Measurements from ENCODE around the gene NUDT13.
"Not testable (repeated sequence)": the region's sequence is repeated elsewhere in the genome, so short reads cannot be mapped to it uniquely, and the experiment has no call there.

NUDT13 gene

GRCh38 chr10:73096449-73097304 is 13.6 kb upstream of the NUDT13 start, which contains the start of gene P4HA1:
Gene P4HA1, minus strand, starts transcription at chr10:73096866. Its CDS starts 21,983 bp downstream, at chr10:73074883.
- peak; percentile 96 to 100 (median 99) for DNase-seq
- intact Hi-C loops (cut with DNase I): loop anchor here (5.0 kb wide), 2 partner anchors 71 to 156 kb away; partner anchors contain the start of genes ECD, FAM149B1 and MRPS16

DNA sequence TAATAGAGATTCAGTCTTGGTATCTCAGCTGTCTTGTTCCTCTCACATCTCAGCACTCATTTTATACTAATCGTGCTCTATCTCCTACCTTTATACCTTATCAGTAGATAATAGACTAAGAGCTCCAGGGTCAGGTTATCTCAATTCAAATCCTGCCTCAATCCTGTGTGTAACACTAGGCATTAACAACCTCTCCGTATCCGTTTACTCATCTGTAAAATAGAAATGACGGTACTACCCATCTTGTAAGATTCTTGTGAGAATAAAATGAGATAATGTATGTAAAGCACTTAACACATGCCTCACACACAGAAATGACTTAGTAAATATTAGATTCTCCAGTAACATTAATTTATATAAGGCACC is 13.0 kb upstream of the NUDT13 start:
- intact Hi-C loops (cut with DNase I): loop anchor here (5.0 kb wide), 2 partner anchors 70 to 155 kb away; partner anchors contain the start of genes ECD, FAM149B1 and MRPS16
- no peak for DNase-seq

- no peak for DNase-seq
- intact Hi-C loops (cut with DNase I): loop anchor here (5.0 kb wide), 2 partner anchors 68 to 153 kb away; partner anchors contain the start of genes ECD, FAM149B1 and MRPS16
These were observed 11.1 kb upstream of the NUDT13 start for GRCh38 chr10:73099141-73099540.

DNA sequence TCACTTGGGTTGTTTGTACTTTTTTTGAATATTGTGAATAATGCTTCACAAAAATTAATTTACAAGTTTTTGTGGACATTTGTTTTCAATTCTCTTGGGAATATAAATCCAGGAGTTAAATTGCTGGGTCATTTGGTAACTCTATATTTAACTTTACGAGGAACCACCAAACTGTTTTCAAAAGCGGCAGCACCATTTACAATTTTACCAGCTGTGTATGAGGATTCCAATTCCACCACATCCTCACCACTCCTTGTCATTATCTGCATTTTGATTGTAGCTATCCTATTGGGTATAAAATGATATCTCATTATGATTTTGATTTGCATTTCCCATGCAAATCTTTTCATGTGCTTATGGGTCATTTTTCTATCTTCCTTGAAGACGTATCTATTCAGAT is 4.0 kb upstream of the NUDT13 start:
- DNase-seq: no peak
- intact Hi-C loops (cut with DNase I): no loop called here

GRCh38 chr10:73109248-73109652 is 1.0 kb upstream of the NUDT13 start:
- DNase-seq; intact Hi-C loops (cut with DNase I): not testable (repeated sequence)

GRCh38 chr10:73112032-73112431 is 1.8 kb downstream of the NUDT13 start:
- DNase-seq; intact Hi-C loops (cut with DNase I): not testable (repeated sequence)

- DNase-seq: no peak
- intact Hi-C loops (cut with DNase I): no loop called here
These were observed 3.3 kb downstream of the NUDT13 start for GRCh38 chr10:73113551-73113950.

DNA sequence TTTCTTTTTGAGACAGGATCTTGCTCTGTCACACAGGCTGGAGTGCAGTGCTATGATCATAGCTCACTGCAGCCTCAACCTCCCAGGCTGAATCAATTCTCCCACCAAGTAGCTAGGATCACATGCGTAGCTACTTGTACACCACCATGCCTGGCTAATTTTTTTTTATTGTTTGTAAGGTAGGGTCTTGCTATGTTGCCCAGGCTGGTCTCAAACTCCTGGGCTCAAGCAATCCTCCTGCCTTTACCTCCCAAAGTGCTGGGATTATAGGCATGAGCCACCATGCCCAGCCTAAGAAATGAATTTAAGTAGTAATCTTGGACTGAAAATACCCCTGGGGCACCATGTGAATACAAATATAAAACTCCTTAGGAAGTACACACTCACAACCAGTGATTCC is 5.8 kb downstream of the NUDT13 start:
- intact Hi-C loops (cut with DNase I): no loop called here
- DNase-seq: no peak

DNA sequence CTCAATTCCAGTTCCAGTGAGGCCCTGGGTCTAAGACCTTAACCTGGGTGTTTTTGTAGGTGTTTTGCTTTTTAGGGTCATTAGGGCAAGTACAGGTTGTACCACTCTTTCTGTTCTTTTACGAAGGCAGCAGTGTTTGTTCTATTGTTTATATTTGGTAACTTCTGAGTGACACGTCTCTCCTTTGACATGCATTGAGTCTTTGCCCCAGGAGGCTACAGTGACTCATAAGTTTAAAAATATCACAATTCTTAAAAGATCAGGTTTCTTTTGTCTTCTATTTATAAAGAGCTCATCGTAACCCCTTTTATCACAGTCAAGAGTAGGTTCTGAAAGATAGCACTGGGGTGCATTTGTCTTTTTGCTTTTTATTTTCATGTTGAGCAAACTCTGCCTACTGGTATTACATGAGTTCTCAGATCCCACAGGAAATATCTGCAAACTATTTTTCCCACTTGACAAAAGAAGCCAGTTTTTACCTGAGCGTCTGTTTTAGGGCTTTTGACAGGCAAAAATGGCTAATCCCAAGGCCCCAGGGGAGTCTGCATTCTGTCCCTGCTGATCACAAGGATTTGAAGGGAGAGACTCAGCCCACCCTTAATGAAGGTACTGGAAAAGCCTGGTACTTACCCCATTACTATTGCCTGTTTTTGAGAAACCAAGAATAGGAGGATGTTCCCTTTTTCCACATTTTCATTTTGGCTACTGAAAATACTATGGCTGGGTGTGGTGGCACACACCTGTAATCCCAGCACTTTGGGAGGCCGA is 7.9 kb downstream of the NUDT13 start:
- DNase-seq: peak in 1 of 42 donors; percentile 8
- intact Hi-C loops (cut with DNase I): no loop called here

DNA sequence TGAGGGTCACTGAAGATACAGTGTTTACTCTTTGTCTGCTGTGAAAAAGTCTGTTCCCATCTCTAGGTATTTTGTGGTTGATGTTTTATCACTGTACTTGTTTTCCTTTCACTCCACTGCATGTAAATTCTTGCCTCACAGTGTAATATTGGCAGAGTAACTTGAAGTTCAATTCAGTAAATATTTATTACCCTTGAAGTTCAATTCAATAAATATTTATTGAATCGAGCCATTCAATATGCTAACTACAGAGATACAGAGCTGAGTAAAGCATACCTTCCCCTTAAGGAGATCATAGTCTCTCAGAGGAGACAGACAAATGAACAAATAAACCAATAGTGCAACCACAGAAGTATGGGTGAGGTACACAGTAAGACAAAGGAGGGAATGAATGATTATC is 9.2 kb downstream of the NUDT13 start:
- no peak for DNase-seq
- intact Hi-C loops (cut with DNase I): no loop called here

GRCh38 chr10:73119952-73120351 is 9.7 kb downstream of the NUDT13 start:
- DNase-seq: no peak
- intact Hi-C loops (cut with DNase I): no loop called here

GRCh38 chr10:73126343-73126742 is 16.1 kb downstream of the NUDT13 start:
- intact Hi-C loops (cut with DNase I): no loop called here
- DNase-seq: no peak

- DNase-seq: no peak
- intact Hi-C loops (cut with DNase I): no loop called here
These were observed 21.0 kb downstream of the NUDT13 start for GRCh38 chr10:73131301-73131700.

DNA sequence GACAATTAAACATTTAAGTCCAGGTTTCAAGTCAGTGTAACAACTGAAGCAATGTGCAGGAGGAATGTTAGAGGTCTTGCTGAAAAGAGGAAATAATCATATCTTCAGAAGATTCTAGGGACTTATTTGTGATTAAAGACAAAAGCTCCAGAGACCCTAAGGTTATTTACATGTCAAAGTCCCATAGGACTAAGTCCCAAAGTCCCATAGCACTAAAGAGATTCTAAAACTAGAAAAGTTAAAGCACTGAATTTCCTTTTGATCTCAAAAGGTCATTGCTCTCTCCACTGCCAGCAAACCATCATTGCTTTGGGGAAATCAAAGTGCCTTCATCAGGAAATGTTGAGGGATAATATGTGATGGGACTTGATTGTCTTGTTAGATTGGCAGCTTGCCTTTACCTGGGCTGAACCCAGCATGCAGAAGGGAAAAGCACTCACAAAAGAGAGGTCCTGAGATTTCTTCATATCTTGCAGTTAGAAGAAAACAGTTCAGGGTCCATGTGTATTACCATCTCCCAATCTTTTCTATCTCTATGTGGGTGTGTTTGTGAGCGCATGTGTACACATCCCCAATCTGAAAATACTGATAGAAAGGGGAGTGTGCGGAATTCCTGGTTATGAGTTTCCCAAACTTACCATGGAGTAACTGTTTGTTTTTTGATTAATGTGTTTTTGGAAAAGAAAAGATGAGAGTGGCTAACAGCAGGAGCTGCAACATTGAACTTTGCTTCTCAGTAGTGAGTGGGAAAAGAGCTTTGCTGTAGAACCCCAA is 21.8 kb downstream of the NUDT13 start:
- intact Hi-C loops (cut with DNase I): no loop called here
- no peak for DNase-seq

- intact Hi-C loops (cut with DNase I): no loop called here
- no peak for DNase-seq
These were observed 24.5 kb downstream of the NUDT13 start for GRCh38 chr10:73134727-73135126.

DNA sequence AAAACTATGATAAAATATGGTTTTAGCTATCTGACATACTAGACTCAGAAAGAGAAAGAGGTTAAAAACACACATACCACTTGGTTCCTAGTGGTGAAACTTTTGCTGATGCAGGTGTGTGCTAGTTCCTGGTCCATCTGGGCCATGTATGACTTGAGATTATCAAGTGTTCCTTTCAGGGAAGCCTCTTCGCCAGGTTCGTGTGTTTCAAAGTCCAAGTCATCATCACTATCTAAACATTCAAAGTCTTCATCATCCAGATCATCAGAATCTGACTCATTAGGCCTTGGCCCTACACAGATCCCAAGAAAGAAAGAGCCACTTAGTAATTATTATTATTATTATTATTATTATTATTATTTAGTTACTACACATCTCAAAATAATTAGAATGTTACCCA is 26.4 kb downstream of the NUDT13 start:
- intact Hi-C loops (cut with DNase I): no loop called here
- no peak for DNase-seq

GRCh38 chr10:73139251-73139650 is 29.0 kb downstream of the NUDT13 start:
- intact Hi-C loops (cut with DNase I): no loop called here
- no peak for DNase-seq

DNA sequence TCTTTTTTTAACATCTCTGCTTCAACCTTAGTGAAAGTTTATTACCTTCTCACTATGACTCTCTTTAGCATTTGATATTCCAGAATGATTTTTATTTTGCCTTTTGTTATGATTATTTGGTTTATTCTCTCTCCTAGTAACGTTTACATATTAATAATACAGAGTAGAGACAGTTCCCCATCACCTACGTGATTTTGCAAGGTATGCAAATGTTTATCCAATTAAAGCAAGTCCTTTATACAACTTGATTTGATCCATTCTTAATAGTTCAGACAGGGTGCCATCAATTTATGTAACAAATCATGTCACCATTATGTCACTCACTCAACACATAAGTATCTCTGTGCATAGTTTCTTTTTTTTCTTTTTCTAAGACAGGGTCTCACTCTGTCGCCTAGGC is 31.3 kb downstream of the NUDT13 start:
- intact Hi-C loops (cut with DNase I): no loop called here
- DNase-seq: no peak

DNA sequence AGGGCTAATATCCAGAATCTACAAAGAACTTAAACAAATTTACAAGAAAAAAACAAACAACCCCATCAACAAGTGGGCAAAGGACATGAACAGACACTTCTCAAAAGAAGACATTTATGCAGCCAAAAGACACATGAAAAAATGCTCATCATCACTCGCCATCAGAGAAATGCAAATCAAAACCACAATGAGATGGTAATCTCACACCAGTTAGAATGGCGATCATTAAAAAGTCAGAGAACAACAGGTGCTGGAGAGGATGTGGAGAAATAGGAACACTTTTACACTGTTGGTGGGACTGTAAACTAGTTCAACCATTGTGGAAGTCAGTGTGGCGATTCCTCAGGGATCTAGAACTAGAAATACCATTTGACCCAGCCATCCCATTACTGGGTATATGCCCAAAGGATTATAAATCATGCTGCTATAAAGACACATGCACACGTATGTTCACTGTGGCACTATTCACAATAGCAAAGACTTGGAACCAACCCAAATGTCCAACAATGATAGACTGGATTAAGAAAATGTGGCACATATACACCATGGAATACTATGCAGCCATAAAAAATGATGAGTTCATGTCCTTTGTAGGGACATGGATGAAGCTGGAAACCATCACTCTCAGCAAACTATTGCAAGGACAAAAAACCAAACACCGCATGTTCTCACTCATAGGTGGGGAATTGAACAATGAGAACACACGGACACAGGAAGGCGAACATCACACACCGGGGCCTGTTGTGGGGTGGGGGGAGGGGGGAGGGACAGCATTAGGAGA is 40.6 kb downstream of the NUDT13 start:
- intact Hi-C loops (cut with DNase I); DNase-seq: not testable (repeated sequence)
